ENCODE results near the gene KLHL34.

KLHL34 gene

DNA sequence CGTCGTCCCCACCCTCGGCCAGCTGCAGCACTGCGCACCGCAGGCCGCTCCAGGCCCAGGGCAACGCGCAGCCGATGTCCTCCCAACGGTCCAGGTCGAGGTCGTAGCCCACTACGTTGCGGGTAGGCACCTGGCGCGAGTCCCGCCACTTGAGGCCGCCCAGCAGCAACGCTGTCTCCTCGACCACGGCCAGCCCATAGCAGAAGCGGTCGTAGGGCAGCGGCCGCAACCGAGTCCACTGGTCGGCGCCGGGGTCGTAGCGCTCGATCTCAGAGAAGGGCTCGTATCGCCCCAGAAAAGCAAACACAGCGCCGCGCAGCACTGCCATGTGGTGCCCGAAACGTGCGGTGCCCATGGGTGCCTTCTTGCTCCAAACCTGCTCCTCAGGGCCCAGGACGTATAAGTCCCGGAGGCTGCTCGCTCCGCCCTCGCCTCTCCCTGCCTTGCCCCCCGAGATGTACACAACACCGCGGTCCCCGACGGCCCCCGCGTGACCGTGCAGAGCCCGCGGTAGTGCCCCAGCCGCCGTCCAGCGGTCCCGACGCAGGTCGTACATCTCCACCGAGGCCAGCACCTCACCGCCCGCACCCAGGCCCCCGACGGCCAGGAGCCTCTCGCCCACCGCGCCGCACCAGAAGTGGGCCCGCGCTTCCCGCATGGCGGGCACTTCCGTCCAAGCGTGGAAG is 2.1 kb downstream of the KLHL34 start:
- peak in 1 of 58 donors; percentile 0 for DNase-seq

DNA sequence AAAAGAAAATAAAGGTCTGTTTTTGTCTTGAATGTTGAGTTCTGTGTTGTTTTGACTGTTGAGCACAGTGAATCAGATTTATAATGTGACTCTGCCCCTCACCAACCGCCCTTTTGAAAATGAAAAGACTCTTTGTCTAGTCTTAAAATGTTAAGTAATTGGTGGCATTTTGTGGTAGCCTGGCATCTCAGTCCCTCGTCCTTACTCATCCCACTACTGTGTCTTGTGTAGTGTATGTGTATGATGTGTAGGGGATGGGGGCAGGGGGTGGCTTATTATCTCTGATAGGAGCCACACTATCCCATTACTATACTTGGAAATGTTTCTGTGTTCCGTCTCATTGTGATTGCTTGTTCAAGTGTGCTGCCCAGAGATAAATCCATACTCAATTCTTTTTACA is 12.2 kb downstream of the KLHL34 start:
- no peak for DNase-seq

GRCh38 chrX:21645431-21645830 is 12.7 kb downstream of the KLHL34 start:
- no peak for DNase-seq

DNA sequence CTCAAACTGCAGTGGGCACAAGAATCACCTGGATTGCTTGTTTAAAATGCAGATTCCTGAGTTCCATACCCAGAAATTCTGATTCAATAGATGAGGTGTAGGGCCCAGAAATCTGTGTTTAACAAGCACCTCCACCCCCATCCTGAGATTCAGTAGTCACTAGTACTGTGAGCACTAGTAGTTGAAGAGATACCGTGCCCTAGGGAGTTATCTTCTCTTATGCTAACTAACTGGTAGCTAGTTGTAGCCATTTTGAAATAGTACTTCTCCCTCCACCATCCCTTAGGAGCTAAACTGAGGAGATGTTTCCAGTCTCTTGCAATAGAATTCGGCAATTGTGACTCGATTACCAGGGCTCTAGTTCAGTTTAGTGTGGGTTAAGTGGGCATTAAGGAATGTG is 18.4 kb downstream of the KLHL34 start:
- no peak for DNase-seq

DNA sequence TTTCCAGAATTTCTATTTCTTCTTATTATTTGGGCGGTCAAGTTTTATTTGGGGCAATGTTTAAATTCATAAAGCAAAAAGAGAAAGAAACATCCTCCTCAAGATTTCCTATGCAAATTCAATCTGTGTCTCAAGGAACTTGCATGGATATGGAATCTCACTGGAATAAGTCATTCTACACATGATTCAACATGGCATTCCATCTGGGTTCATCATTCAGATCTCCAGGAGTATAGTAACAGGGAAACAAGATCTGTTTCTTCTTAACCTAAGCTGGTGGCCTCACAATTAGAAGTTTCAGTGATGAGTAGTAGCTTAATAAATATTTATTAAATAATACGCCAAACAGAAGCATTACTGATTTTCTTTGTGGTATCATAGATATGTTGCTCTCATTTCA is 19.8 kb downstream of the KLHL34 start:
- no peak for DNase-seq

DNA sequence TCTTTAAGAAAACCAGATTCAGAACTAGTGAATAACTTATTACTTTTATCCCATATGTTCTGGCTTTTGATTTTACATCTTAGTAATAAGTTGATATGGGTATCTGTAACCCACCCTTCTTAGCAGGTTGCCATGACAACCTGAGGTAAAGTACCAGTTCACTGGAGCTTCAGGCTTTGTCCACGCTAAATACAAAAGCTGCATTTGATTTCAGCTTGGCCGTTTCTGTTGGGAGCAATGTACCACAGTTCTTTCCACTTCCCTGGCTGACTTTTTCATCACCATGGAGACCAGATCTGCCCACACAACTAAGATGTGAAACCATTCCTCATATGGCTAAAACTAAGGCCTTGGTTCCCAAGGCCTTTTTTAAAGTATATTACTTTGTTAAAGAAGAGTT is 26.1 kb downstream of the KLHL34 start:
- peak in 8 of 58 donors; percentile 0 to 18 (median 5) for DNase-seq

DNA sequence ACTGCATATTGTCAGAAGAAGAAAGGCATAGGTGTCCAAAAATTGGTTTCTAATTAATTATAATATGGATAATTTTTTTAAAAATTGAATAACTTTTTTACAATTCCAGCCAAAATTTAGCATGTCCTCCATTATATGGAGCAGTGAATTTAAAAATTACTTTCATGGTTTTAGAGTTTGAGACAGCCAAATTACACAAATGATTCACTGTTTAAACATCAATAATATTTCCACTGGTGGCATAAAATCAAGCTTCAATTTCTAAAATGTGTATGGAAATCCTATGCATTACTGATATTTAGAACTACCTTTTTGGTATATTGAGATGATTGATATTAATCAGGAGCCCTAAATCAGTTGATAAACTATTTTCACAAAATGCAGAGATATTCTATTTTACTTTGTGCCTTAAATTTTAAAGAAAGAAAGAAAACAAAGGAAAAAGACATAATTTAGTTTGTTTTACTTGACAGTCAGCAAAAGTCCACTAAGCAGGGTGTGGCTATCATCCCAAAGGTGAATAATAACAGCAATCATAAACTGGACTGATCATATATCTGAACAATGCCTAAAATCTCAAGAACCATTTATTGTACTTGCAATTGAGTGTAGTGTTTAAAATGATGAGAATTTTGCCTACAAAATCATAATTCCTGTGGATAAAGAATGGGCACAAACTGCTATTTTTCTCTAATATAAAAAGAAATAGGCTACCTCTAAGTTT is 34.2 kb downstream of the KLHL34 start:
- no peak for DNase-seq

GRCh38 chrX:21620234-21620633 is 37.9 kb downstream of the KLHL34 start:
- DNase-seq = no peak

DNA sequence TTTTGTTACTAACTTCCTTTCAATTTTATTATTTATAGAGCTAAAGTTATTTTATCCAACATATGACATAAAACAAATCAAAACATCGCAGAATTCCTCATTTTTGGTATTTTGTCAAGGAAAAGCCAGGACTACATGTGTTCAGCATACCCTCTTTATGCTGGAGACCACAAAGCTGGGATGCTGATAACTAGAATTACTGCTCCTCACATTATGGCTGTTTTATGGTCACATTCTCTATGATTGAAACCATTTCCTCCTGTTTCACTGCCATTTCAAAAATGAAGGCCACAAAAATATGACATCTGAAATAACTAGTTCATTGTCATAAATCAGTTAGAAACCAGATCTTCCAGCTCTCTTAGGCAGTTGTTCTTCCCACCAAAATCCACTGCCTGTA is 41.7 kb downstream of the KLHL34 start:
- no peak for DNase-seq

GRCh38 chrX:21612154-21612553 is 46.0 kb downstream of the KLHL34 start:
- DNase-seq = no peak

GRCh38 chrX:21610168-21610567 is 48.0 kb downstream of the KLHL34 start:
- DNase-seq = no peak

- peak in 11 of 58 donors; percentile 0 to 30 (median 2) for DNase-seq
These were observed 52.1 kb downstream of the KLHL34 start for GRCh38 chrX:21606002-21606401.
